HG02852 (cell line): ENCODE data around the gene CLEC18C.
"Not testable (repeated sequence)": the region's sequence is repeated elsewhere in the genome, so short reads cannot be mapped to it uniquely, and the experiment has no call there.

Source experiments
- ATAC-seq: cut with Tn5 transposase; IDR thresholded peaks from one replicate; pipeline ENCODE4 v1.9.1; 2021; ENCODE audit warnings: mild to moderate bottlenecking, moderate library complexity; ENCODE audit not compliant: unreplicated experiment

CLEC18C gene

GRCh38 chr16:70173212-70173837 is at the start of gene CLEC18C:
CLEC18C (plus strand) TSS chr16:70173787; CDS start chr16:70174279, 492 bp downstream.
- ATAC-seq = not testable (repeated sequence)

DNA sequence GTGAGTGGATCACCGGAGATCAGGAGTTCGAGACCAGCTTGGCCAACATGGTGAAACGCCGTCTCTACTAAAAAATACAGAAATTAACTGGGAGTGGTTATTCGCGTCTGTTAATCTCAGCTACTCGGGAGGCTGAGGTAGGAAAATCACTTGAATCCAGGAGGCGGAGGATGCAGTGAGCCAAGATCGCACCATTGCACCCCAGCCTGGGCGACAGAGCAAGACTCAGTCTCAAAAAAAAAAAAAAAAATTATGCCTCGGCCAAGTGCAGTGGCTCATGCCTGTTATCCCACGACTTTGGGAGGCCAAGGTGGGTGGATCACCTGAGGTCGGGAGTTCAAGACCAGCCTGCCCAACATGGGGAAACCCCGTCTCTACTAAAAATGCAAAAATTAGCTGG is 49.8 kb upstream of the CLEC18C start:
- ATAC-seq = not testable (repeated sequence)

- not testable (repeated sequence) for ATAC-seq
Observed at GRCh38 chr16:70126226-70126625, 47.4 kb upstream of the CLEC18C start.

GRCh38 chr16:70127706-70128105 is 45.9 kb upstream of the CLEC18C start:
- ATAC-seq = not testable (repeated sequence)

DNA sequence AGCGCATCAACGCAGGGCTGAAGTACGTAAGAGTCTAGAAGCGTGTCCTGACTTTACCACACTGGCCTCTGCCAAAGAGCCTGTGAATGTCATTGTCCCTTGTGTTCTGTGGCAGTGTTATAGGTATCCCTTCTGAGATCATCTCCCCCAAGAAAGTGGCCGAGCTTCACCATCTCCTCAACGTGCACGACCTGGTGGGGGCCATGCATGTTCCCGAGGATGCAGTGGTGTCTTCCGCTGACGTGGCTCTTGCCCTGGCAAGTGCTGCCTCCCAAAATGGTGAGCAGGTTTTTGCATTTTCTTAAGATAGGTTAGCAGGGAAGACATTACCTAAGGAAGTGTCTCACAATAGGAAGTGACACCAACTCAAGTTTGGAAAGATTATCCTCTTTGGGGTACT is 44.7 kb upstream of the CLEC18C start:
- ATAC-seq = not testable (repeated sequence)

- not testable (repeated sequence) for ATAC-seq
Observed at GRCh38 chr16:70135796-70136195, 37.8 kb upstream of the CLEC18C start.

DNA sequence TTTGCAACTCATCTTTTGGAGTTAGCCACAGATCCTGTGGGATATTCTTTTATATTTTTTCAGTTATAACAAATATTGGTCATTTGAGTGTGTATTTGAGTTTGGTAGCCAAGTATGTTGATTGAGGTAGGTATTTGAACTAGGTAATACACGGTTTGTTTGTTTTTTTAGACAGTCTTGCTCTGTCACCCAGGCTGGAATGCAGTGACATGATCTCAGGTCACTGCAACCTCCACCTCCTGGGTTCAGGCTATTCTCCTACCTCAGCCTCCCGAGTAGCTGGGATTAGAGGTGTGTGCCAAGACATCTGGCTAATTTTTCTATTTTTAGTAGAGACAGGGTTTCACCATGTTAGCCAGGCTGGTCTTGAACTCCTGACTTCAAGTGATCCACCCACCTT is 37.0 kb upstream of the CLEC18C start:
- ATAC-seq = not testable (repeated sequence)

GRCh38 chr16:70142739-70143138 is 30.8 kb upstream of the CLEC18C start:
- ATAC-seq = not testable (repeated sequence)

DNA sequence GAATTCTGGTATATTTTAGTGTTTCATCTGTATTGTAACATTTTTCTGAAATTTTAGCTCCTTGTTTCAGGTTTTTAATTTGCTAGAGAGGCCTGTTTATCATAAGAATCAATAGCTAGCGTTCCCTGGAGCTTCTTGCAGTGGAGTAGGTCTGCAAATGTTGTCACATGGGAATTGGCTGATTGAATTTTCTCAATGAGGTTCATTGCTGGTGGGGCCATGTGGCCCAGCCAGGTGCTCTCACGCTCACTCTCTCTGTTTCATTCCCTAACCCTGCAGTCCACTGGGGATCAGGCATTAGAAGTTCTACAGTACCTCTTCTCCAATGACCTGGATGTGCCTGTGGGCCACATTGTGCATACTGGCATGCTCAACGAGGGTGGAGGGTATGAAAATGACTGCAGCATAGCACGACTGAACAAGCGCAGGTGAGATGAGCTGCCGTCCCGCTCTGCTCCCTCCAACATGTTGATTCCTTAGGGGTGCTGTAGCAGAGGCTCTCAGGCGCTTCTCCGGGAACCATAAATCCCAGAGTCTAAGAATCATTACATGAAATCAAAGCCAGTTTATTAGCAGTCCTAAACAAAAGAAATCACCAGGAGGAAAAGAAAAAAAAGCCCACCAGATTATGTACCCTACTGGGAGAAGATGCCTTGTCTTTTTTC is 30.2 kb upstream of the CLEC18C start:
- ATAC-seq = not testable (repeated sequence)

DNA sequence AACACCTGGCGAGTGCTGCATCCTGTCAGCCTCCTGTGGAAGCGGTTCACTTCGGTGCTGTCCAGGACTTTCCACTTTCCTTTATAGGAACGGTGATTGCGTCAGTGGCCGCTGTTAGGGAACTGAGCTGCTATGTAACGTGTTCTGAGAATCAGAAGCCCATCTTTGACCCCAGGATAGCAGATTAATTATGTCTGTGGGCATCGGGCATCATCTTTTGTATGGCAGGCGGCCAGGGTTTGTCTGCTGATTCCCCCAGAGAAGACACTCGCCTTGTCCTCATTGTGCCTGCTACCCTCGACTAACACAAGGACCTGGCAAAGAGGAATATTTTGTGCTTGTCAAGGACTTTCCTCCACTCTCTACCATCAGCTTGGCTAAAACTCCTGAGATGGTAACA is 25.7 kb upstream of the CLEC18C start:
- not testable (repeated sequence) for ATAC-seq

DNA sequence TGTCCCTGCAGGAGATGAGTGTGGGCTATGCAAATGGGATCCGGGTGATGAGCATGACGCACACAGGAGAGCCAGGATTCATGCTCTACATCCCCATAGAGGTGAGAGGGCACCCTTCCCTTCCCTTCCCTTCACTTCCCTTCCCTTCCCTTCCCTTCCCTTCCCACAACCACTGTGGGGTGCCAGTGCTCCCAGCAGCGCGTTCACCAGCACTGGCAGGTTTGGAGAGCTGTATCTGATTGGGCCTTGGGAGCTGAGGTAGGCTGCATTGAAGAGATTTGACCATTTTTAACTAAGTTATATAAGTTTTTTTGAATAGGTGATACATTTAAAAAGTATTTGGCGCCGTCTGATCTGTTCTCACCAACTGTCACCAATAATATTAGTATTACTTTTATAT is 25.1 kb upstream of the CLEC18C start:
- not testable (repeated sequence) for ATAC-seq

GRCh38 chr16:70149296-70149695 is 24.3 kb upstream of the CLEC18C start:
- not testable (repeated sequence) for ATAC-seq

GRCh38 chr16:70151391-70151790 is 22.2 kb upstream of the CLEC18C start:
- no peak for ATAC-seq

DNA sequence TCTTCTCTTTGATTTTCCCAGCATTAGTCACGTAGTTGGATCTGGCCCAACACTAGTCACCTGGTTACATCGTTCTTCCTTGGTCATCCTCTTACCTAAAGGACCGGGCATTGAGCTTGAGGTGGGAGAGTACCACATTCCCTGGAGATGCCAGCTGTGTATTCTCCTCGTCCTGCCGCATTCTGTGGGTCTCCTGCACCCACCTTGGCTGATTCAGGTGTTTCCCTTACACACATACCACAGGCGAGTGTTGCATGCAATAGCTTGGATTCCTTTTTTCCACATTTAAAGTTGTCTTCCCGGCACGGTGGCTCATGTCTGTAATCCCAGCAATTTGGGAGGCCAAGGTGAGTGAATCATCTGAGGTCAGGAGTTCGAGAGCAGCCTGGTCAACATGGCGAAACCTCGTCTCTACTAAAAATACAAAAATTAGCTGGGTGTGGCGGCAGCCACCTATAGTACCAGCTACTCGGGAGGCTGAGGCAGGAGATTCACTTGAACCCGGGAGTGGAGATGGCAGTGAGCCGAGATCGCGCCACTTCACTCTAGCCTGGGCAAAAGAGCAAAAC is 21.6 kb upstream of the CLEC18C start:
- no peak for ATAC-seq

DNA sequence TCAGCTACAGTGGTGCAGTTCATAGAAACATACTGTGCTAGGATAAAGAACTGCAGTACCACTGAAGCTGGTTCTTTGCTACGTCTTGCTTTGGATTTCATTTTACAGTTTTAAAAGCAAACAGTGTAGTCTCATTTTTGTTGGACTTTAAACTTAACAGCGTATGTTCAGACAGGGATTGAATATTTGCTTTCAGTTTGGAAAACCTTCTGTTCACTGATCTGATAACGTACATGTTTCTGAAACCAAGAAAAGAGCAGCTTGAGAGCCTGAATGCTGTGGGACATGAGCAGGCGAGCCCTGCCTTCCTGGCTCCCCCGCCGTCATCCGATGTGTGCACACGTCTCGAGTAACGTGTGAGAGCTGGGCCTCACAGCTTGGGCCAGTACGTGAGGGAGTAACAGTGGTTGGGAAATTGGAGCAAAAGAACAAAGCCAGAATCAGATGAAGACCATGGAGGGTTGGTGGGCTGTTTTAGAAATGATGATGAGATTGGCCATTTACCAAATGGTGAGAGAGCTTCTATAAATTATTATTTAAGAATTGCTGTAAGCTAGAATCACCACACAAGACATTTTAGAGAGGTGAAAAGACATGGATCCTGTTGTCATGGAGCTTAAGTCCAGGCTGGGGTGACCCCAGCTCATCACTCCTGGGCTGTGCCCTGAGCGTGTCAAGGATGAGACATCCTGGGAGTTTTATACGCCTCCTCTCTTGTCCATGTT is 20.8 kb upstream of the CLEC18C start:
- no peak for ATAC-seq

- not testable (repeated sequence) for ATAC-seq
Observed at GRCh38 chr16:70154736-70155135, 18.9 kb upstream of the CLEC18C start.

GRCh38 chr16:70156207-70156978 is 17.2 kb upstream of the CLEC18C start:
- ATAC-seq = no peak

DNA sequence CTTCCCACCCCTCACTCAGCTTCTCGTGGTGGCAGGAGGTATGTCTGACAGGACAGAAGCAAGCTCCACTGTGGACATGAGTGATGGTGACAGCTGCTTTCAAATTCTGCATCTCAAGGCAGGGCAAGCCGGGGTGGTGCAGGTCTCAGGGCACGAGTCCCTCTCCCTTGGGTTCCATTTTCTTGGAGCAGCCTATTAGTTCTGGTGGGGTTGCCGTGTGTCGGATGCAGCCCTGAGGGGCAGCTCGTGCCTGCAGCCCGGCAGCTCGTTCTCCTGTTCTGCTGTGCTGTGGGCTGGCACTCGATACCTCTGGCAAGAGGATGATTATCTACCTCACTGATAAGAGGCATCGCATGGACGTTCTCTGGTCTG is 16.5 kb upstream of the CLEC18C start:
- no peak for ATAC-seq

GRCh38 chr16:70157477-70158260 is 15.9 kb upstream of the CLEC18C start:
- no peak for ATAC-seq
